A673 (cell line): ENCODE data around the gene CBX8. TPM values are rescaled to one million over a fixed set of nuclear protein-coding genes. Genes with fewer than 3 reads are reported as not detected.
A peak's percentile ranks its signal among the peaks of the same experiment; 100 is the strongest.

ENCODE experiments used
- BruUV-seq: library from RNA; stranded (reverse); fragments of 400-500 nt; replicated peaks from 2 replicates; lab custom pipeline; 2021; lab: Mats Ljungman, UMichigan
- CTCF ChIA-PET: fragments of 300-600 bp; sonication (Branson Sonifier 250); formaldehyde crosslinking; loops from one replicate; lab custom pipeline; 2022; ENCODE audit warnings: antibody characterized with exemption; lab: Charles Lee
- POLR2A ChIA-PET: fragments of 300-600 bp; sonication (Branson Sonifier 250); formaldehyde crosslinking; loops from one replicate; lab custom pipeline; 2022; ENCODE audit warnings: antibody characterized with exemption; ENCODE audit not compliant: low non-redundant PET; lab: Charles Lee
- DNase-seq: peaks from one replicate; pipeline ENCODE4 v3.0.0-alpha.2; 2015; ENCODE audit warnings: low spot score
- H3K27ac ChIP-seq: fragments of 200-600 bp; sonication (generic); 2 replicates; pipeline ENCODE4 v1.5.1; 2016; ENCODE audit warnings: mixed run types, low read depth, mild to moderate bottlenecking, mixed read lengths, antibody characterized with exemption, low read length; ENCODE audit not compliant: poor library complexity, severe bottlenecking
- H3K27me3 ChIP-seq: fragments of 200-600 bp; sonication (generic); replicated peaks from 2 replicates; pipeline ENCODE4 v1.6.1; 2017; ENCODE audit warnings: mixed run types, low read depth, mild to moderate bottlenecking, mixed read lengths, antibody characterized with exemption, low read length; ENCODE audit not compliant: insufficient read depth, poor library complexity
- H3K36me3 ChIP-seq: fragments of 200-600 bp; sonication (generic); 2 replicates; pipeline ENCODE4 v1.6.1; 2016; ENCODE audit warnings: mixed run types, mild to moderate bottlenecking, mixed read lengths, antibody characterized with exemption, low read length; ENCODE audit not compliant: insufficient read depth, poor library complexity, severe bottlenecking
- H3K4me1 ChIP-seq: fragments of 200-600 bp; sonication (generic); 2 replicates; pipeline ENCODE4 v1.6.1; 2017; ENCODE audit warnings: mixed run types, mild to moderate bottlenecking, mixed read lengths, antibody characterized with exemption, low read length; ENCODE audit not compliant: insufficient read depth, poor library complexity, severe bottlenecking
- H3K4me3 ChIP-seq: fragments of 200-600 bp; sonication (generic); 2 replicates; pipeline ENCODE4 v1.5.1; 2016; ENCODE audit warnings: low read depth, mixed run types, mild to moderate bottlenecking, mixed read lengths, low read length; ENCODE audit not compliant: poor library complexity, severe bottlenecking
- H3K9me3 ChIP-seq: fragments of 200-600 bp; sonication (generic); 2 replicates; pipeline ENCODE4 v1.6.1; 2016; ENCODE audit warnings: mixed run types, low read depth, mild to moderate bottlenecking, mixed read lengths, antibody characterized with exemption, low read length; ENCODE audit not compliant: poor library complexity, severe bottlenecking
- EZH2 ChIP-seq: fragments of 200-600 bp; sonication (generic); IDR thresholded peaks from 2 replicates; pipeline ENCODE4 v1.6.1; 2017; ENCODE audit warnings: borderline replicate concordance, low read depth, mild to moderate bottlenecking, mixed read lengths, antibody characterized with exemption, low read length; ENCODE audit not compliant: poor library complexity, severe bottlenecking
- intact Hi-C: fragments of 100-400 bp; cut with micrococcal nuclease; formaldehyde crosslinking; loops from one replicate; pipeline ENCODE4 v1.10.0; 2022; ENCODE audit not compliant: unreplicated experiment
- total RNA-seq: library from RNA; stranded (reverse); gene quantifications from 2 replicates; pipeline ENCODE4 v1.2.3, GENCODE V29; 2021
- TF ChIP-seq, protein P1 (sequence below): fragments of 300-800, 200-600 bp; sonication (generic); conservative IDR thresholded peaks from 2 replicates; pipeline ENCODE4 v1.5.1; 2017; ENCODE audit warnings: low read depth, mild to moderate bottlenecking, antibody characterized with exemption, low read length, moderate library complexity, mixed read lengths

The CBX8 gene
- total RNA-seq, 1 experiment from 2014 or later = 27.0 TPM

DNA sequence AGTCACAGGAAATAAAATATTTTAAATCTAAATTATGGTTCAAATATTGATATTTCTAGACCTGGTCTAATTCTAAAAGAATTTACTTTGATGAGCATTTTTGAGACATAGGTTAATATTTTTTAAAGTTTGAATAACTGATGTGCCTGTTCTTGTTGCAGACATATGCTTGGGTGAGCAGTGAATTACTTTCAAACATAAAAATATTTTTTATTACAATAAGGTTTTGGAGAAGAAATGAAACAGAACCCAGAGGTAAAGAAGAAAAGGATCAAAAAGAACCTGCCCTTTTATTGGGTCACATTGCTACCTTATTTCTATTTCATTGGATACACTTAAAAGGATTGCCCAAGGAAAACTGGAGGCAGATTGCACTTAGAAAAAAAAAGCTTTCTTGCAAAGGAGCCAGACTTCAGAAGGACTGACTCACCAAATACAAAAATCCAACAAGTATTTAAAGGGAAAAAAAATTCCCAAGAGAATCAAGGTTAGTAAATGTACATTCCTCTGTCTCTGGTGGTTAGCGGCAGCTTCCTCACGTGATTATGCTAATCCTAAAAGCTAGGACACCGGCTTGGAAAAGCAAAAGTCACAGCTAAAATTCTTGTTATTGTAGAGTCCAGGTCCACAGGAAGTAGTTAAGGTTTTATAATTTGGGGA, 47.6 kb downstream of the CBX8 start:
- POLR2A ChIA-PET = interaction anchor here (0.6 kb wide), 1 partner anchor 387 kb away, joined by 3 read pairs; no protein-coding TSS in a partner anchor

DNA sequence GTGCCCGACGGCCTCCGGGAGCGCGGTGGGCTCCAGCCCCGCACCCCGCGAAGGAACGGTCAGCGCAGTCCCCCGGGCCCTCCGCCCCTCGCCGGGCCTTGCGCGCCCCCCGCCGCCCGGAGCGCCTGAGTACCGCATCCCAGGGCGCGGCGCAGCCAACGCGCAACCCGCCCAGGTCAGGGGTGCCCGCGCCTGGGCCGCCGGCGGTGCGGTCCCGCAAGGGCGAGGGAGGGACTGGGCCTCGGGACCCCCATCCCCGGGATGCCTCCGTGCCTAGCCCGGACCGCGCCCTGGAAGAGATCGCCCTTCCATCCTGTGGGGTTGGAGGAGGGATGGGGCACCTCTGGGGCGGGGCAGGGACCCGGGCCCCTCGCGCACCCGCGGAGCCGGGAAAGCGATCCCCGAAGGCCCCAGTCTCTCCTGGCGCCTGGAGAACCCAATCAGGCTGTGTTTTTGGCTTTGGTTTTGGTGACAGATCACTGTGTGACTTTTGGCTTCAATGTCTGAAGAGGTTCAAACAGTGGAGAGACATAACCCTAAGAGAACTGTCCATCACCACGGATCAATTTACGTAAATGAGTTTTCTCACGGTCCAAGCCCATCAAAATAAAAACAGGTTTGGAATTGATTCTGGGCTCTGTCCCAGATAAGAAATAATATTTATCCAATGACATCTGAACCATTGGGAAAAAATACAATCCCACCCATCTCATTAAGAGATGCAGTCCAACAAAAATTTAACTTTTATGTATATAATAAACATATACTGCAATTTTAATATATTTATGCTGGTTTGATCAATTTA, 48.4 kb downstream of the CBX8 start:
- Histone ChIP-seq H3K4me3 (no peak overlapping the region), H3K4me1 (peaks cover 25% of the 10 kb centered on the region), H3K27ac (no peak overlapping the region), H3K9me3 (no peaks in the 10 kb centered on the region), H3K27me3 (peaks cover 23% of the 10 kb centered on the region), H3K36me3 (no peaks in the 10 kb centered on the region)
- CTCF ChIA-PET = no interaction called here
- no TSS peak for BruUV-seq
- TF ChIP-seq, protein P1, sequence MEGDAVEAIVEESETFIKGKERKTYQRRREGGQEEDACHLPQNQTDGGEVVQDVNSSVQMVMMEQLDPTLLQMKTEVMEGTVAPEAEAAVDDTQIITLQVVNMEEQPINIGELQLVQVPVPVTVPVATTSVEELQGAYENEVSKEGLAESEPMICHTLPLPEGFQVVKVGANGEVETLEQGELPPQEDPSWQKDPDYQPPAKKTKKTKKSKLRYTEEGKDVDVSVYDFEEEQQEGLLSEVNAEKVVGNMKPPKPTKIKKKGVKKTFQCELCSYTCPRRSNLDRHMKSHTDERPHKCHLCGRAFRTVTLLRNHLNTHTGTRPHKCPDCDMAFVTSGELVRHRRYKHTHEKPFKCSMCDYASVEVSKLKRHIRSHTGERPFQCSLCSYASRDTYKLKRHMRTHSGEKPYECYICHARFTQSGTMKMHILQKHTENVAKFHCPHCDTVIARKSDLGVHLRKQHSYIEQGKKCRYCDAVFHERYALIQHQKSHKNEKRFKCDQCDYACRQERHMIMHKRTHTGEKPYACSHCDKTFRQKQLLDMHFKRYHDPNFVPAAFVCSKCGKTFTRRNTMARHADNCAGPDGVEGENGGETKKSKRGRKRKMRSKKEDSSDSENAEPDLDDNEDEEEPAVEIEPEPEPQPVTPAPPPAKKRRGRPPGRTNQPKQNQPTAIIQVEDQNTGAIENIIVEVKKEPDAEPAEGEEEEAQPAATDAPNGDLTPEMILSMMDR = no peak
- TF ChIP-seq EZH2 = no peak
- no peak for DNase-seq
- POLR2A ChIA-PET = no interaction called here
- intact Hi-C loops = loop anchor here (10.0 kb wide), 1 partner anchor 86 kb away; the partner anchor contains the start of gene CBX4

More for the DNA sequence above, 47.6 kb downstream of the CBX8 start:
- intact Hi-C loops = loop anchor here (10.0 kb wide), 1 partner anchor 86 kb away; the partner anchor contains the start of gene CBX4
- Histone ChIP-seq H3K27me3 (peaks cover 23% of the 10 kb centered on the region), H3K36me3 (no peaks in the 10 kb centered on the region), H3K27ac (no peak overlapping the region), H3K9me3 (no peaks in the 10 kb centered on the region), H3K4me1 (peaks cover 25% of the 10 kb centered on the region), H3K4me3 (no peak overlapping the region)
- peak; percentile 43 for DNase-seq
- CTCF ChIA-PET = no interaction called here
- no peak for TF ChIP-seq EZH2
- TF ChIP-seq, protein P1 = no peak
- no TSS peak for BruUV-seq

DNA sequence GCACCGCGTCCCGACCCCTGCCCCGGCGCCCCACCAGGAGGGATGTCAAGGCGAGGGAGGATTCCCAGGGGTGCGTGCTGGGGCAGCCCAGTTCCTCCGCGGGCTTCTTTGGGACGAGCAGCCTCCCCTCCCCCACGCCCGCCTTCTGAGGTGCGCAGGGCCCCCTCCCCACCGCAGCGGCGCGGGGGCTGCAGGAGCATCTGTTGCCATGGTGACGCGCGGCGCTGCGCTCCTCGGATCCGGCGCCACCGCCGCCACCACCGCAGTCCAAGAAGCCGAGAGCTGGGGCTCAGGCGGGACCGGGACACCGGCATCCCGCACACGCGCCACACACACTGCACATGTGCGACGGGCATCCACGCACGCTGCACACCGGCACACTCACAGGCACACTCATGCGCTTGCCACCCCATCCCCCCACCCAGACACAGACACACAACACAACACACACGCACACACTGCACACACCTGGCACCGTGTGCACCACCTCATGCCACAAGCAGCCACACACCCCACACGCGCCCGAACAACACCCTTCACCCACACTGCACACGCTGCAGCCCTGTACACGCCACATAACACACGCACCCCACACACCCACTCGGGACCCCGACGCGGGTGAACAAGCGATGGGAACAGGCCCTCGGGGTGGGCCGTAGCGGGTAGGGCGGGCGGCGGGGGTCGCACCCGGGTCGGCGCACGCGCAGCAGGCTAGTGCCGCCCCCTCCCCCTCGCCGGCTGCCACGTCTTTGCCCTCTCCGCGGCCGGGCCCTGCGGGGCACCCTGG, 49.2 kb downstream of the CBX8 start:
- no peaks in the 10 kb centered on the region for H3K36me3 ChIP-seq
- DNase-seq = no peak
- TF ChIP-seq EZH2 = peak; percentile 10
- TF ChIP-seq, protein P1 = no peak
- BruUV-seq = no TSS peak
- peak overlapping the region; percentile 33 for H3K4me3 ChIP-seq
- H3K27me3 ChIP-seq = peaks cover 23% of the 10 kb centered on the region
- H3K9me3 ChIP-seq = no peaks in the 10 kb centered on the region
- CTCF ChIA-PET = interaction anchor here (1.0 kb wide), 1 partner anchor 97 kb away, joined by 3 read pairs; no protein-coding TSS in a partner anchor
- peaks cover 25% of the 10 kb centered on the region for H3K4me1 ChIP-seq
- POLR2A ChIA-PET = no interaction called here
- no peak overlapping the region for H3K27ac ChIP-seq
- intact Hi-C loops = loop anchor here (2.0 to 10.0 kb wide), 2 partner anchors 87 to 243 kb away; partner anchors contain the start of gene CBX4
